Measurements from ENCODE around the gene CRISPLD2. TPM values are rescaled to one million over a fixed set of nuclear protein-coding genes. Genes with fewer than 3 reads are reported as not detected.

The CRISPLD2 gene
- total and polyA plus RNA-seq, 10 of the 15 experiments (the other 5 are each of a cell fraction or from before 2014, with no cell fraction given) = 0.03 to 0.30 (median 0.08) TPM; not detected in 5

- no peak for TF ChIP-seq CBFB (IDR thresholded peaks at IDR 0.05; ENCODE audit: low read depth)
- TF ChIP-seq CTCF (IDR thresholded peaks at IDR 0.05 in 2 of 3, conservative IDR thresholded peaks at IDR 0.05 in 1 of 3; ENCODE audit: control insufficient read depth in 2 of 3, extremely low read depth in 1 of 3, insufficient read depth in 1 of 3, low read depth in 3 of 3, low read length in 3 of 3) = peak; percentile 85
- peak; percentile 89 for TF ChIP-seq SMC3 (IDR thresholded peaks at IDR 0.05; ENCODE audit: borderline replicate concordance, low read length)
Measured at GRCh38 chr16:84952335-84953189, 132.8 kb downstream of the CRISPLD2 start (continued).

DNA sequence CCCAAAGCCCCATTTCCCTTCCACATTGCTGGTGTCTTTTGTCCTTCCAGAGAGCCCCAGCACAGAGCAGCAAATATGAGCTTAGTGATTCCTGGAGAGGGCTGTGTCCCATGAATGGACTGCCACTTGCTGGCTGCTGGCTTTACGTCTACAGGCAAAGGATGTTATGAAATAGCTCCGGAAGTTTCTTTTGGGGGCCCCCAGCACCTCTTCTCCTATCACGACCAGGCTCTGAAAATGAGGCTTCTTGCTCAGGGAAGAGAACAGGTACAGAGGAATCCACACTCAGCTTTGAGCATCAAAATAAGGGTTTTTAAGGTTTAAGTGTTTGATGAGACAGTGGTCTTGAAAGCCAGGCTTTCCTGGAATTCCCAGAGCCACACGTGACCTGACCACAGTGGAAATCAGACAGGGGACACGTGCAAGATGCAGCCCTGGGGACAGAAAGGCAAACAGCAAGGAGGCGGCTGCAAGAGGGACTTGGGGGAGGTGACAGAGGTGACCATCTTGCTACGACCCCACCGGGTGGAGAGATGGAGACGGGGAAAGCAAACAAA is 133.5 kb downstream of the CRISPLD2 start:
- 32% methylated on average over 9 of the region's 9 CpGs for WGBS (ENCODE audit: insufficient coverage, insufficient replicate concordance, low lambda C conversion rate, missing lambda C conversion rate)
- ATAC-seq (no peak), DNase-seq (ENCODE audit: low read depth, low spot score) (no peak), FAIRE-seq (no peak)
- H3K79me2 ChIP-seq (ENCODE audit: control insufficient read depth, insufficient read depth, low read length) = no peaks in the 10 kb centered on the region
- H3K9ac ChIP-seq (ENCODE audit: control insufficient read depth, insufficient read depth, low read length) = no peak overlapping the region
- H3K9me3 ChIP-seq (replicated peaks; ENCODE audit: control insufficient read depth, insufficient read depth, low read length) = no peaks in the 10 kb centered on the region; the same call in 2 of the 3 replicates
- H3K27me3 ChIP-seq (replicated peaks in 1 of 2; ENCODE audit: control insufficient read depth in 2 of 2, insufficient read depth in 2 of 2, low read length in 1 of 2) = no peaks in the 10 kb centered on the region; a peak in 1 of 4 replicates
- no peak overlapping the region for H3K27ac ChIP-seq (ENCODE audit: control insufficient read depth, insufficient read depth)
- POLR2A ChIA-PET = interaction anchor here (0.6 to 2.1 kb wide), 3 partner anchors 58 to 201 kb away, joined by 3 to 5 read pairs (median 3); no protein-coding TSS in a partner anchor
- intact Hi-C loops (cut with micrococcal nuclease; ENCODE audit: unreplicated experiment) (loop anchor here (2.0 kb wide), 1 partner anchor 28 kb away; no protein-coding TSS in a partner anchor), in situ Hi-C loops (cut with MboI) (loop anchor here (25.0 kb wide), 2 partner anchors 316 to 441 kb away; partner anchors contain the start of genes KLHL36 and MEAK7)
- no peaks in the 10 kb centered on the region for H3K36me3 ChIP-seq (ENCODE audit: control insufficient read depth in 2 of 2, insufficient read depth in 2 of 2, low read length in 1 of 2)
- TF ChIP-seq BHLHE40 (IDR thresholded peaks at IDR 0.05; ENCODE audit: borderline replicate concordance in 1 of 2, low read depth in 2 of 2, low read length in 1 of 2) (0 out of 4 replicates have a peak, but pooled peaks of 1 of the 2 experiments have one; percentile 9), ZZZ3 (IDR thresholded peaks at IDR 0.05; ENCODE audit: control insufficient read depth, insufficient read length, low read depth) (no peak)
- CTCF ChIA-PET = interaction anchor here (0.6 to 7.4 kb wide), 21 partner anchors 11 to 574 kb away, joined by 3 to 170 read pairs (median 4); no protein-coding TSS in a partner anchor
- no TSS peak for BruUV-seq (replicated peaks)
- no peaks in the 10 kb centered on the region for H4K20me1 ChIP-seq (ENCODE audit: control insufficient read depth, insufficient read depth)
- H3K4me1 ChIP-seq (ENCODE audit: control insufficient read depth, insufficient read depth, low read length) = peaks cover 4% of the 10 kb centered on the region; the same call in 1 of the 2 replicates
- no peak overlapping the region for H3K4me2 ChIP-seq (ENCODE audit: control insufficient read depth, insufficient read depth)
- H3K4me3 ChIP-seq = no peak overlapping the region
- RAD21 ChIA-PET (ENCODE audit: unreplicated experiment) = interaction anchor here (0.9 to 6.3 kb wide), 6 partner anchors 17 to 330 kb away, joined by 3 to 72 read pairs (median 4); no protein-coding TSS in a partner anchor
- SMC1A ChIA-PET (ENCODE audit: uncharacterized antibody, unreplicated experiment) = interaction anchor here (1.2 to 6.8 kb wide), 5 partner anchors 28 to 232 kb away, joined by 3 to 91 read pairs (median 4); no protein-coding TSS in a partner anchor
- H2AFZ ChIP-seq (ENCODE audit: control insufficient read depth, low read depth, low read length) = no peak overlapping the region

Measured in GM12878 (cell line).